HUES48 (cell line): ENCODE measurements around the gene PHF8.

Experiments
- H3K27ac ChIP-seq: one replicate; pipeline ENCODE4 v1.7.0; 2013; ENCODE audit warnings: low read depth, low read length, inconsistent platforms
- H3K27me3 ChIP-seq: 2 replicates; pipeline ENCODE4 v1.6.1; 2013; ENCODE audit warnings: mild to moderate bottlenecking, low read length; ENCODE audit not compliant: control insufficient read depth, insufficient read depth
- H3K36me3 ChIP-seq: 2 replicates; pipeline ENCODE4 v1.6.1; 2013; ENCODE audit warnings: low read length; ENCODE audit not compliant: control insufficient read depth, insufficient read depth
- H3K4me1 ChIP-seq: 2 replicates; pipeline ENCODE4 v1.6.1; 2013; ENCODE audit warnings: mild to moderate bottlenecking, low read length; ENCODE audit not compliant: control insufficient read depth, insufficient read depth
- H3K4me3 ChIP-seq: 2 replicates; pipeline ENCODE4 v1.5.1; 2013; ENCODE audit warnings: mild to moderate bottlenecking, low read depth, low read length
- H3K9ac ChIP-seq: 2 replicates; pipeline ENCODE4 v1.6.1; 2013; ENCODE audit warnings: mild to moderate bottlenecking, low read depth, low read length, moderate library complexity
- H3K9me3 ChIP-seq: 2 replicates; pipeline ENCODE4 v1.6.1; 2013; ENCODE audit warnings: low read length; ENCODE audit not compliant: control insufficient read depth, insufficient read depth

Gene PHF8

DNA sequence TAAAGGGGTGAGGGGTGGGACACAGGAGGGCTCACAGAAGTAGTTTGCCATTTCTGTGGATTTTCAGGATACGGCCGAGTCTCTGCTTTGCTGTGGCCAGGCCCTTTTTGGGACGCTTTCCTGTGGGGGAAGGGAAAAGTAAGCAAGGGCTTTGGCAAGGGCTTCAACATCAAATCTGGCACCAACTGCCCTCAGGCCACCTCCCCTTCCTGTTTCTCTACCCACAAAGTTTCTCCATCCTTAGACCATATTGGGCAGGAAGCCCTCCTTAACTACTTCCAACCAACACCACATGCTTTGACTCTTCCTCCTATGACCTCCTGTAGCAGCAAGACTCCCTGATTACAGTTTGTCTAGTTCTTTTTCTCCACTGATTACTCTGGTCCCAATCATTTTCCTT, 105.1 kb downstream of the PHF8 start:
- H3K36me3 ChIP-seq = peaks cover 39% of the 10 kb centered on the region
- H3K9me3 ChIP-seq = peaks cover 34% of the 10 kb centered on the region; the same call in 1 of the 2 replicates
- H3K27ac ChIP-seq = no peak overlapping the region
- no peaks in the 10 kb centered on the region for H3K4me1 ChIP-seq
- H3K9ac ChIP-seq = no peak overlapping the region
- no peak overlapping the region for H3K4me3 ChIP-seq
- no peaks in the 10 kb centered on the region for H3K27me3 ChIP-seq

DNA sequence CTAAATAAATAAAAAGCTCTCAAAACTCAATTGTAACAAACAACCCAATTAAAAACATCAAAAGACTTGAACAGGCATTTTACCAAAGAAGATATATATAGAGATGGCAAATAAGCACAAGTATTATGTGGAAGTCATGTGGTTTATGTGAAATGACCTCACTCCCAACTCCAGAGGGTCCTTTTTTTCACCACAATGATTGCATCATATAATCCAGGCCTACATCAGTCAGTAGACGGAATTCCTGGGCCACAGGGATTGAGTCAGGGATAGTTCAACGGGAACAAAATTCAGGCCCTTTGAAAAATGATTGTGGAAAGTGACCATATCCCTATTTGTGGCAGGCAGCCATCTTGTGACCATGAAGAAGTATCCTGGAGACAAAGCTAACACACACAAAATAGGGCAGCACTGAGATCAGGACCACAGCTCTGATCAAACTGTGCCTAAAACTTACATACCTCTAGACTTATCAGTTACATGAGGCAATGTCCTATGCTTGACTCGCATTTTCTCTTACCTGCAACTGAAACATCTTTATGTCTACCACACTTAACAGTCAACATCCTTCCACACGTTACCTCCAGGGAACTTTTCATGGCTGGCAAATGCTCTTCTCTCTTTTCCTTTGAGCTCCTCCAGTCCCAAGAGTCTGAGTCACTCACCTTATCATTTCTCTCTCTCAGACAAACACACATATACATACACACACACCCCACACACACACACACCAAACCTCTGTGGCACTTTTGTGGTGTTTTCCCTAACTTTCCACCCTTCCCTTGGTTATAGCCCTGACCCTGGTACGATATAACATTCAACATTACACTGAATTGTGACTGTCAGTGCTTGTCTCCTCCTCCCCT, 113.5 kb downstream of the PHF8 start:
- Histone ChIP-seq H3K9me3 (peaks cover 38% of the 10 kb centered on the region), H3K36me3 (no peaks in the 10 kb centered on the region), H3K4me1 (no peaks in the 10 kb centered on the region), H3K4me3 (no peak overlapping the region), H3K27ac (no peak overlapping the region), H3K27me3 (no peaks in the 10 kb centered on the region), H3K9ac (no peak overlapping the region)

DNA sequence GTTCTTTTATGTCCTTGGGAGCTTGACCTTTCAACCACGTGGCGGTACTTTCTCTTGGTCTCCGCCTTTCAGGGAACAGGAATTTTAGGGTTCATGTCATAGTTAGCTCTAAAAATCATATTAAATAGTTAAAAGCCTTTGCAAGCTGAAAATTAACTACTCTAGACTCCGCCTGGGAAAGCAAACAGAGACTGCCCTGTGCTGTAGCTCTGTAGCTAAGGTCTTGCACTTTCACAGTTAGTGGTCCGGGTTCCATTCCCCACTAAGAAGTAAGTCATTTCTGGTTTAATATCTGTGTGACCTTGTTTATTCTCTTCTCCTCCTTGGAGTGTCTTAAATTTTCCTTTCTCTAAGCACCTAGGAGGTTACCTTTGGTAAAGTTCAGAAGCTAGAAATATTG, 118.2 kb downstream of the PHF8 start:
- Histone ChIP-seq H3K27me3 (no peaks in the 10 kb centered on the region), H3K4me3 (no peak overlapping the region), H3K27ac (no peak overlapping the region), H3K4me1 (no peaks in the 10 kb centered on the region), H3K9ac (no peak overlapping the region), H3K36me3 (no peaks in the 10 kb centered on the region), H3K9me3 (peaks cover 25% of the 10 kb centered on the region)

DNA sequence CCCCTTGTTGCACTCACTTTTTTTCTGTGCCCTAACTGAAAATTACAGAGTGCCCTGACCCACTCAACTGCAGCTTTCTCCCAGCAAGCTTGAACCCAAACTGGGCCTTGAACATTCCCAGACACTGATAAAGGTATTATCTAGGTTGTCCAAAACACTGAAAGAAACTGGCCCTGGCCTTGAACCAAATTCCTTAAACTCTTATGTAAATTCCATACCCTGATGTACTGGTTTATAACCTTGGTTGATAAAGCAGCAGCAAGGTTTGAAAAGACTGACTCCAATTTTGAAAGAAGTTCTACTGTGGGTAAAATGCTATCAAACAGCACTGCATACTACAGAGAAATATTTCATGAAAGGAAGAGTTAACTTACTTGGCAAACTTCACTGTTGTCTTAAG, 125.6 kb downstream of the PHF8 start:
- no peak overlapping the region for H3K27ac ChIP-seq
- no peak overlapping the region for H3K9ac ChIP-seq
- no peaks in the 10 kb centered on the region for H3K4me1 ChIP-seq
- no peak overlapping the region for H3K4me3 ChIP-seq
- no peaks in the 10 kb centered on the region for H3K36me3 ChIP-seq
- peaks cover 21% of the 10 kb centered on the region for H3K9me3 ChIP-seq
- H3K27me3 ChIP-seq = no peaks in the 10 kb centered on the region

DNA sequence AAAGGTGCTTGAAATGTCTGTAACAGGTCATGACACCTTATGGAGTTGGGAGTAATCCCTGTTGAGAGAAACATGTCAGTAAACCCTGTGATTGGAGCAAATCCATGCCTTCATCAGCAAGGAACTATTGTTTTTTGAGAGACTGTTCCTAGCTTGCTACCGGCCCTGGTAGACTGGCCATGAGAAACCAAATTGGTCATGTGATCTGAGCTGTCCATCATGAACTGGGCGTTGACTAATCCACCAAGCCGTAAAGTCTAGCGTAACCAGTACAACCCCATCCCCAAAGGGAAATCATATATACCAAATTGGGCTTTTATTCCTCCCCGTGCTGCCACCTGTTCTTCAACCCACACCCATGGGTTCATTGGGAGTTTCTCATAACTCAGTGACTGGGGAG, 143.7 kb downstream of the PHF8 start:
- no peaks in the 10 kb centered on the region for H3K4me1 ChIP-seq
- no peaks in the 10 kb centered on the region for H3K27me3 ChIP-seq
- no peak overlapping the region for H3K9ac ChIP-seq
- no peak overlapping the region for H3K4me3 ChIP-seq
- H3K36me3 ChIP-seq = no peaks in the 10 kb centered on the region
- peaks cover 34% of the 10 kb centered on the region for H3K9me3 ChIP-seq
- no peak overlapping the region for H3K27ac ChIP-seq

DNA sequence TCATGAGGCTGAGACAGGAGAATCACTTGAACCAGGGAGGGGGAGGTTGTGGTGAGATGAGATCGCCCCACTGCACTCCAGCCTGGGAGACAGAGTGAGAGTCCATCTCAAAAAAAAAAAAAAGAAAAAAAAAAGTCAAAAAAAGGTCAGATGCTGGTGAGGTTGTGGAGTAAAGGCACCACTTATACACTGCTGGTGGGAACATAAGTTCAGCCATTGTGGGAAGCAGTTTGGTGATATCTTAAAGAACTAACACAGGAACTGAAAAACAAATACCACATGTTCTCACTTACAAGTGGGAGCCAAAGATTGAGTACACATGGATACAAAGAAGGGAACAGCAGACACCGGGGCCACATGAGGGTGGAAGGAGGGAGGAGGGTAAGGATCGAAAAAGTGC, 149.0 kb downstream of the PHF8 start:
- no peaks in the 10 kb centered on the region for H3K4me1 ChIP-seq
- H3K4me3 ChIP-seq = no peak overlapping the region
- no peaks in the 10 kb centered on the region for H3K27me3 ChIP-seq
- no peaks in the 10 kb centered on the region for H3K36me3 ChIP-seq
- no peak overlapping the region for H3K27ac ChIP-seq
- H3K9ac ChIP-seq = no peak overlapping the region
- H3K9me3 ChIP-seq = peaks cover 23% of the 10 kb centered on the region
